ENCODE measurements around the gene PRDM16.

DNA sequence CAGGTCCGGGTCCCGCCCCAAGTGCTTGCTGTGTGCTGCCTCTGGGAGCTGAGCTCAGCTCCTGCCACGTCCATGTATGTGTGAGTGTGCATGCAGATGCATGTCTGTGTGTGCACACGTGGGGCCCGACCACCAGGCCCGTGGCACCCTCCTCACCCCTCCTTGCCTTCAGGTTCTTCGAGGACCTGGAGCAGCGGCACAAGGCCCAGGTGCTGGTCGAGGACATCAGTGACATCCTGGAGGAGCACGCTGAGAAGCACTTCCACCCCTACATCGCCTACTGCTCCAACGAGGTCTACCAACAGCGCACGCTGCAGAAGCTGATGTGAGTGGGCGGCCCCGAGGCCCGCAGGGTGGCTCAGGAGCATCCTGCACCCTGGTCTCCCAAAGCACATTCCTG is 403.9 kb downstream of the PRDM16 start:
- TF ChIP-seq, protein P1, sequence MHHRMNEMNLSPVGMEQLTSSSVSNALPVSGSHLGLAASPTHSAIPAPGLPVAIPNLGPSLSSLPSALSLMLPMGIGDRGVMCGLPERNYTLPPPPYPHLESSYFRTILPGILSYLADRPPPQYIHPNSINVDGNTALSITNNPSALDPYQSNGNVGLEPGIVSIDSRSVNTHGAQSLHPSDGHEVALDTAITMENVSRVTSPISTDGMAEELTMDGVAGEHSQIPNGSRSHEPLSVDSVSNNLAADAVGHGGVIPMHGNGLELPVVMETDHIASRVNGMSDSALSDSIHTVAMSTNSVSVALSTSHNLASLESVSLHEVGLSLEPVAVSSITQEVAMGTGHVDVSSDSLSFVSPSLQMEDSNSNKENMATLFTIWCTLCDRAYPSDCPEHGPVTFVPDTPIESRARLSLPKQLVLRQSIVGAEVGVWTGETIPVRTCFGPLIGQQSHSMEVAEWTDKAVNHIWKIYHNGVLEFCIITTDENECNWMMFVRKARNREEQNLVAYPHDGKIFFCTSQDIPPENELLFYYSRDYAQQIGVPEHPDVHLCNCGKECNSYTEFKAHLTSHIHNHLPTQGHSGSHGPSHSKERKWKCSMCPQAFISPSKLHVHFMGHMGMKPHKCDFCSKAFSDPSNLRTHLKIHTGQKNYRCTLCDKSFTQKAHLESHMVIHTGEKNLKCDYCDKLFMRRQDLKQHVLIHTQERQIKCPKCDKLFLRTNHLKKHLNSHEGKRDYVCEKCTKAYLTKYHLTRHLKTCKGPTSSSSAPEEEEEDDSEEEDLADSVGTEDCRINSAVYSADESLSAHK (tag by site-specific recombination; IDR thresholded peaks at IDR 0.05) = no peak
- no peak for TF ChIP-seq ZNF501 (tag by site-specific recombination; IDR thresholded peaks at IDR 0.05)
- TF ChIP-seq, protein P2, sequence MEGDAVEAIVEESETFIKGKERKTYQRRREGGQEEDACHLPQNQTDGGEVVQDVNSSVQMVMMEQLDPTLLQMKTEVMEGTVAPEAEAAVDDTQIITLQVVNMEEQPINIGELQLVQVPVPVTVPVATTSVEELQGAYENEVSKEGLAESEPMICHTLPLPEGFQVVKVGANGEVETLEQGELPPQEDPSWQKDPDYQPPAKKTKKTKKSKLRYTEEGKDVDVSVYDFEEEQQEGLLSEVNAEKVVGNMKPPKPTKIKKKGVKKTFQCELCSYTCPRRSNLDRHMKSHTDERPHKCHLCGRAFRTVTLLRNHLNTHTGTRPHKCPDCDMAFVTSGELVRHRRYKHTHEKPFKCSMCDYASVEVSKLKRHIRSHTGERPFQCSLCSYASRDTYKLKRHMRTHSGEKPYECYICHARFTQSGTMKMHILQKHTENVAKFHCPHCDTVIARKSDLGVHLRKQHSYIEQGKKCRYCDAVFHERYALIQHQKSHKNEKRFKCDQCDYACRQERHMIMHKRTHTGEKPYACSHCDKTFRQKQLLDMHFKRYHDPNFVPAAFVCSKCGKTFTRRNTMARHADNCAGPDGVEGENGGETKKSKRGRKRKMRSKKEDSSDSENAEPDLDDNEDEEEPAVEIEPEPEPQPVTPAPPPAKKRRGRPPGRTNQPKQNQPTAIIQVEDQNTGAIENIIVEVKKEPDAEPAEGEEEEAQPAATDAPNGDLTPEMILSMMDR (tag by site-specific recombination; IDR thresholded peaks at IDR 0.05) = no peak
- no peak for TF ChIP-seq ZNF335 (tag by site-specific recombination; conservative IDR thresholded peaks at IDR 0.05)
- TF ChIP-seq, protein P3, sequence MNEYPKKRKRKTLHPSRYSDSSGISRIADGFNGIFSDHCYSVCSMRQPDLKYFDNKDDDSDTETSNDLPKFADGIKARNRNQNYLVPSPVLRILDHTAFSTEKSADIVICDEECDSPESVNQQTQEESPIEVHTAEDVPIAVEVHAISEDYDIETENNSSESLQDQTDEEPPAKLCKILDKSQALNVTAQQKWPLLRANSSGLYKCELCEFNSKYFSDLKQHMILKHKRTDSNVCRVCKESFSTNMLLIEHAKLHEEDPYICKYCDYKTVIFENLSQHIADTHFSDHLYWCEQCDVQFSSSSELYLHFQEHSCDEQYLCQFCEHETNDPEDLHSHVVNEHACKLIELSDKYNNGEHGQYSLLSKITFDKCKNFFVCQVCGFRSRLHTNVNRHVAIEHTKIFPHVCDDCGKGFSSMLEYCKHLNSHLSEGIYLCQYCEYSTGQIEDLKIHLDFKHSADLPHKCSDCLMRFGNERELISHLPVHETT (tag by site-specific recombination; IDR thresholded peaks at IDR 0.05) = no peak
- TF ChIP-seq ZNF16 (tag by site-specific recombination; IDR thresholded peaks at IDR 0.05; ENCODE audit: low read depth) = no peak
- TF ChIP-seq, protein P4, sequence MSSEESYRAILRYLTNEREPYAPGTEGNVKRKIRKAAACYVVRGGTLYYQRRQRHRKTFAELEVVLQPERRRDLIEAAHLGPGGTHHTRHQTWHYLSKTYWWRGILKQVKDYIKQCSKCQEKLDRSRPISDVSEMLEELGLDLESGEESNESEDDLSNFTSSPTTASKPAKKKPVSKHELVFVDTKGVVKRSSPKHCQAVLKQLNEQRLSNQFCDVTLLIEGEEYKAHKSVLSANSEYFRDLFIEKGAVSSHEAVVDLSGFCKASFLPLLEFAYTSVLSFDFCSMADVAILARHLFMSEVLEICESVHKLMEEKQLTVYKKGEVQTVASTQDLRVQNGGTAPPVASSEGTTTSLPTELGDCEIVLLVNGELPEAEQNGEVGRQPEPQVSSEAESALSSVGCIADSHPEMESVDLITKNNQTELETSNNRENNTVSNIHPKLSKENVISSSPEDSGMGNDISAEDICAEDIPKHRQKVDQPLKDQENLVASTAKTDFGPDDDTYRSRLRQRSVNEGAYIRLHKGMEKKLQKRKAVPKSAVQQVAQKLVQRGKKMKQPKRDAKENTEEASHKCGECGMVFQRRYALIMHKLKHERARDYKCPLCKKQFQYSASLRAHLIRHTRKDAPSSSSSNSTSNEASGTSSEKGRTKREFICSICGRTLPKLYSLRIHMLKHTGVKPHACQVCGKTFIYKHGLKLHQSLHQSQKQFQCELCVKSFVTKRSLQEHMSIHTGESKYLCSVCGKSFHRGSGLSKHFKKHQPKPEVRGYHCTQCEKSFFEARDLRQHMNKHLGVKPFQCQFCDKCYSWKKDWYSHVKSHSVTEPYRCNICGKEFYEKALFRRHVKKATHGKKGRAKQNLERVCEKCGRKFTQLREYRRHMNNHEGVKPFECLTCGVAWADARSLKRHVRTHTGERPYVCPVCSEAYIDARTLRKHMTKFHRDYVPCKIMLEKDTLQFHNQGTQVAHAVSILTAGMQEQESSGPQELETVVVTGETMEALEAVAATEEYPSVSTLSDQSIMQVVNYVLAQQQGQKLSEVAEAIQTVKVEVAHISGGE (tag by site-specific recombination; conservative IDR thresholded peaks at IDR 0.05; ENCODE audit: low read depth) = no peak
- TF ChIP-seq, protein P5, sequence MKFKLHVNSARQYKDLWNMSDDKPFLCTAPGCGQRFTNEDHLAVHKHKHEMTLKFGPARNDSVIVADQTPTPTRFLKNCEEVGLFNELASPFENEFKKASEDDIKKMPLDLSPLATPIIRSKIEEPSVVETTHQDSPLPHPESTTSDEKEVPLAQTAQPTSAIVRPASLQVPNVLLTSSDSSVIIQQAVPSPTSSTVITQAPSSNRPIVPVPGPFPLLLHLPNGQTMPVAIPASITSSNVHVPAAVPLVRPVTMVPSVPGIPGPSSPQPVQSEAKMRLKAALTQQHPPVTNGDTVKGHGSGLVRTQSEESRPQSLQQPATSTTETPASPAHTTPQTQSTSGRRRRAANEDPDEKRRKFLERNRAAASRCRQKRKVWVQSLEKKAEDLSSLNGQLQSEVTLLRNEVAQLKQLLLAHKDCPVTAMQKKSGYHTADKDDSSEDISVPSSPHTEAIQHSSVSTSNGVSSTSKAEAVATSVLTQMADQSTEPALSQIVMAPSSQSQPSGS (tag by site-specific recombination; IDR thresholded peaks at IDR 0.05; ENCODE audit: low read depth) = no peak
- no peak for TF ChIP-seq ZBTB1 (tag by site-specific recombination; IDR thresholded peaks at IDR 0.05)
- TF ChIP-seq, protein P6, sequence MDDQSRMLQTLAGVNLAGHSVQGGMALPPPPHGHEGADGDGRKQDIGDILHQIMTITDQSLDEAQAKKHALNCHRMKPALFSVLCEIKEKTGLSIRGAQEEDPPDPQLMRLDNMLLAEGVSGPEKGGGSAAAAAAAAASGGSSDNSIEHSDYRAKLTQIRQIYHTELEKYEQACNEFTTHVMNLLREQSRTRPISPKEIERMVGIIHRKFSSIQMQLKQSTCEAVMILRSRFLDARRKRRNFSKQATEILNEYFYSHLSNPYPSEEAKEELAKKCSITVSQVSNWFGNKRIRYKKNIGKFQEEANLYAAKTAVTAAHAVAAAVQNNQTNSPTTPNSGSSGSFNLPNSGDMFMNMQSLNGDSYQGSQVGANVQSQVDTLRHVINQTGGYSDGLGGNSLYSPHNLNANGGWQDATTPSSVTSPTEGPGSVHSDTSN (CRISPR knock-in tag; IDR thresholded peaks at IDR 0.05) = no peak
